GM12873 (cell line): ENCODE results near the gene CDH23.

Experiments
- TF ChIP-seq, protein P1 (sequence below): IDR thresholded peaks from 2 replicates; pipeline ENCODE4 v1.5.1; 2012; ENCODE audit warnings: low read depth, mild to moderate bottlenecking, moderate library complexity, low read length, control low read depth; ENCODE audit not compliant: insufficient read depth; ENCODE audit errors: missing control alignments

The CDH23 gene

DNA sequence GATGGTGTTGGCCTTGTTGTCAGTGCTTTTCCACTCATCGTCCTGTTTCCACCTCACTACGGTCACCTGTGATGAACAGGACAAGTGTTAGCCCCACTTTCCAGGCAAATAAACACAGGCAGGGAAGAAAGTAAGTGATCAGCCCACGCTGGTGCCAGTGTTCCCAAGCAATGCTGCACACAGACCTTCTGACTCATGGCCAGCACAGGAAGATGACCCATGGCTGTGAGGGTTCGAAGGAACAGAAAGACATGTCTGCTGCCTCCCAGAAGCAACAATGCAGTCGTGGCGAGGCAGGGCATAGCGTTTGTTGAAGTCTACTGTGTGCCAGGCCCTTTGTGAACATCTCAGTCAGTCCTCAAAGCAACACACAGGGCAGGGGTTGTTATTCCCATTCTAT, 41.9 kb upstream of the CDH23 start:
- TF ChIP-seq, protein P1, sequence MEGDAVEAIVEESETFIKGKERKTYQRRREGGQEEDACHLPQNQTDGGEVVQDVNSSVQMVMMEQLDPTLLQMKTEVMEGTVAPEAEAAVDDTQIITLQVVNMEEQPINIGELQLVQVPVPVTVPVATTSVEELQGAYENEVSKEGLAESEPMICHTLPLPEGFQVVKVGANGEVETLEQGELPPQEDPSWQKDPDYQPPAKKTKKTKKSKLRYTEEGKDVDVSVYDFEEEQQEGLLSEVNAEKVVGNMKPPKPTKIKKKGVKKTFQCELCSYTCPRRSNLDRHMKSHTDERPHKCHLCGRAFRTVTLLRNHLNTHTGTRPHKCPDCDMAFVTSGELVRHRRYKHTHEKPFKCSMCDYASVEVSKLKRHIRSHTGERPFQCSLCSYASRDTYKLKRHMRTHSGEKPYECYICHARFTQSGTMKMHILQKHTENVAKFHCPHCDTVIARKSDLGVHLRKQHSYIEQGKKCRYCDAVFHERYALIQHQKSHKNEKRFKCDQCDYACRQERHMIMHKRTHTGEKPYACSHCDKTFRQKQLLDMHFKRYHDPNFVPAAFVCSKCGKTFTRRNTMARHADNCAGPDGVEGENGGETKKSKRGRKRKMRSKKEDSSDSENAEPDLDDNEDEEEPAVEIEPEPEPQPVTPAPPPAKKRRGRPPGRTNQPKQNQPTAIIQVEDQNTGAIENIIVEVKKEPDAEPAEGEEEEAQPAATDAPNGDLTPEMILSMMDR, result no peak

DNA sequence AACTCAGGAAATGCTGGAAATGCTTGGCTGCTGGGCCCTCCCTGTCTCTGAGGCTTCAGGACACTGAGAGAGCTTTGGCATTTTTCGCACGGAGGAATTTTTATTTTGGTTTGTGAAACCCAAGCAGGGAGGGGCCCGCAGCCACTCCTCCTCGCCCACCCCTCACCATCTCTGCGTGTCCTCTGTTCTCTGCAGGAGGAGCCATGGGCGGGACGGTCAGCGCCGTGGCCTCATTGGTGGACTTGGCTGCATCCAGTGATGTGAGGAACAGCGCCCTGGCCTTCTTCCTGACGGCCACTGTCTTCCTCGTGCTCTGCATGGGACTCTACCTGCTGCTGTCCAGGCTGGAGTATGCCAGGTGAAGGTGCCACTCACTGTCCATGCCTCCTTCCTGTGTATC, 40.8 kb upstream of the CDH23 start:
- TF ChIP-seq, protein P1, result no peak

DNA sequence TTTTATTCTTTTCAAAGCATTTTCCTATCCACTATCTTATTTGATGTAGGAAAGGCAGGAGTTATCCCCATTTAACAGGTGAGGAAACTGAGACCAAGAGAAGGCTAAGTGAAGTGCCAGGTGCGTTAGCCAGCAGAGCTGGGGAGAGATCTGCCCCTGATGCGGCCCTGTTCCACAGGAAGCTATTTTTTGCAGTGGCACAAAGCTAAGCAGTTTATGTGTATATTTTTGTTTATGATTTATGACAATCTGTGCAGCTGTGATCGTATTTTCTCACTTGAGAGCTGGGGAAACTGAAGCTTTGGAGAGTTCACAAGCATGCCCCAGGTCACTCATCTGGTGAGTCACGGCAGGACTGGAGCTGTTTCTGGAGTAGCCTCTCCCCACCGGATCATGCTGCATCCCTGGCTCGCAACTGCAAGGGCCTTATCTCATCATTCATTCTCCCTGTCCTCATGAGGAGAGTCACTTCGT, 38.9 kb upstream of the CDH23 start:
- TF ChIP-seq, protein P1, result no peak

DNA sequence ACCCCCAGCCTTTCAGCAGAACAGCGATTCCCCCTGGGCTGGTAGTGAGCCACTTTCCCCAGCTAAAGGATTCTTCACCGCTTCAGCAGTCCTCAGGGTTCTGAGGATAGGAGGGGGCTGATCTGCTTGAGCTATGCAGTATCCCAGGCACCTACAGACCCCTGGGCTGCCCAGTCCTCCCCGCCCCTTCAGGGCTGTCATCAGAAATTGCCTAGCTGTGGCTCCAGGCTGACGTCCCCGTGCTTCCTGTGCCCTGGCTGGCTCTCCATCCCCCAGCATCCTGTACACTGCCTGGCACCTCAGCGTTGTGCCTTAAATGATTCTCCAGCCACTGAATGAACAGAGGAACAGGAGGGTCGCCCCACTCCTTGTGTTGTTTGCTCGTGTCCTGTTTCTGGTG, 38.4 kb upstream of the CDH23 start:
- TF ChIP-seq, protein P1, result no peak

DNA sequence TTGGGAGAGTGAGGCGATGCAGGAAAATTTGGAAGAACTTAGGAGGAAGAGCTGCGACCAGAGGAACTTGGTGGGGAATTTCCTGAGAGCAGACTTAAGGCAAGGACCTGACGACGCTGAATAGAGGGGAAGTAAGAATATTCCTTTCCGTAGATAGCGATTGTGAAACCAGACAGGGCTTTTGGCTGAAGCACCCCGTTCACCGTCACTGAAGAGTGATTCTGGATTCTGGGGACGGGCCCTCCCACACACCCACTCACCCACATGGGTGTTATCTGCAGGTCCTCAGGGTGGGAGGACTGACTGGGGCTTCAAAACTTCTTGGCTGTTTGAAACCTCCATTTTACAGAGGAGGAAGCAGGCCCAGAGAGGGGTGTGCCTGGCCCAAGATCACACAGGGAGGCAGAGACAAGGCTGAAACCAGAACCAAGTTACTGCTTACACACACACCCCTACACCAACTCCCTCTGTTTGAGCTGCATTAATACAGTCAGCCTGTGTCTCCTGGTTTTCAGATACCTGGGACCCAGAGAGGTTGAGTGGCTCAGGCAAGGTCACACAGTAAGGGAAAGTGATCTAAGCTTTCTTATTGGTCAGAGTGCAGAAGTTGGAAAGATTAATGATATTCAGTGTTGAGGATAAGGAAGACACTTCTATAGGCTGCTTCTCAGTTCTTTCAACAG, 37.2 kb upstream of the CDH23 start:
- TF ChIP-seq, protein P1, result no peak

DNA sequence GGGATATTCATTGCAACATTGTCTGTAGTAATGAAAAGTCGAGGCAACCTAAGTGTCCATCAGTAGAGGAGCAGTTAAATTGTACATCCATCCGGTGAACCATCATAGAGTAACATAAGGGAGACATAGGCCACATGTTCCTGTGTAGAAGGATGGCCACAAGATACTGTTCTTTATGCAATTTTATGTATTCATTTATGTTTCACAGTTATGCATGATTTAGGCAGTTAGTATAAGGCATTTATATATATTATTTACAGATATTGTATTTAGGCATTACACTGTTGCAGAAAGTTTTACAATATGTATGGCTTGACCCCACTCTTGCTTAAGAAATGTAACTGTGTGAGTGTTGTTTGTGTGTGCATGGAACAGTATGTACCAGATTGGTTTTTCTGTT, 36.0 kb upstream of the CDH23 start:
- TF ChIP-seq, protein P1, result no peak

DNA sequence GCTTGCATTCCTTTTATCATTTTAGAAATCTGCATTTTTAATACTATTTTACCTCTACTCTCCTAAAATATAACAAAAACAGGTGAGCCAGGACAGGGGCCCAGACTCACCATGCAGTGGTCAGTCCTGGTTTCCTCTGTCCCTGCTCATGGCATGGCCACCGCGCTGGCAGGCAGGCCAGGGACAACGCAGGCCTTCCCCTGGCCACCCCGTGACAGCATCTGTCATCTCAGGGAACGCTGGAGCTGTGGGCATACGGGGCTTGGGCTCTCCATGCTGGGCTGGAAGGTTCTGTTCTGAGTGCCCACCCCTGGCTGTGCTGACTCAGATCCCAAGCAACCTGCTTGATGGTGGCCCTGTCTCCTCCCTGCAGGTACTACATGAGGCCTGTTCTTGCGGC, 35.1 kb upstream of the CDH23 start:
- TF ChIP-seq, protein P1, result no peak
